ENCODE results near the gene RBMS1. TPM values are rescaled to one million over a fixed set of nuclear protein-coding genes. Genes with fewer than 3 reads are reported as not detected.

The RBMS1 gene
- total RNA-seq, 3 donors from 2014 or later, result 9.7 to 58.3 (median 21.6) TPM

DNA sequence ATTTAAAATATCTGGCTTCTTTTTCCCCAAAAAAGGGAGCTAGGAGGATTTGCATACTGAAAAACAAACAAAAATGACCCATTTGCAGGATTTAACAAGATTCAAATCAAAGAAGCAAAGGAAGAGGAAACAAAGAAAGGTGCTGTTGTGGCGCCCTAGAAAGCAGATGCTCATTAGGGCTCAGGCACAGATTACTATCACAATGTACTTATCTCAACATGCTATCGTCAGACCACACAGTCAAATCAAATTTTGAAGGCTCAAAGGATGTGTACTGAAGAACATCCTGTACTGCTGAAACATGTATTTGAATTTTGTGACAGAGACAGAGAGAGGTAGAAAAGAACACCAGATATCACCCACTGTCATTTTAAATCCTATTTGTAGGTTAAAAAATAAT is 10.9 kb downstream of the RBMS1 start:
- no peak for DNase-seq

DNA sequence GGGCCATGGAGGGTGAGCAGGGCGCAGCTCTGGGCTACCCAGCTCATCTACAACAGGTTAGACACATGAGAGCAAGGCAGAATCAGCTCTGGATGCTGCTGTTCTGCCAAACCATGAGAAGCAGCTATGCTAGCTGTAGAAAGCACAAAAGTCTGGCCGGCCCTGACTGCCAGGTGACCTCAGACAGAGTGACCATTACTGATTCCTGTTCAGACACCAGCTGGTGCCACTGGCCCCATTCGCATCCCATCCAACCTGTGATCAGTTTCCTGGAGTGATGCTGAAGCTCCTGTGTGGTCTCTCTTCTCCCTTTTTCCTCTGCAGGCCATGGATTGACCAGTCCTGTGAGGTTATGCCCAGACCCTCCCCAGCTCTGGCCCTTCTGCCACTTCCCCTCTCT is 14.3 kb downstream of the RBMS1 start:
- Histone ChIP-seq H3K36me3 (ENCODE audit: low read depth) (no peaks in the 10 kb centered on the region), H3K9me3 (no peaks in the 10 kb centered on the region), H3K4me3 (no peak overlapping the region), H3K4me1 (ENCODE audit: low read depth) (no peaks in the 10 kb centered on the region)
- TF ChIP-seq, protein P1, sequence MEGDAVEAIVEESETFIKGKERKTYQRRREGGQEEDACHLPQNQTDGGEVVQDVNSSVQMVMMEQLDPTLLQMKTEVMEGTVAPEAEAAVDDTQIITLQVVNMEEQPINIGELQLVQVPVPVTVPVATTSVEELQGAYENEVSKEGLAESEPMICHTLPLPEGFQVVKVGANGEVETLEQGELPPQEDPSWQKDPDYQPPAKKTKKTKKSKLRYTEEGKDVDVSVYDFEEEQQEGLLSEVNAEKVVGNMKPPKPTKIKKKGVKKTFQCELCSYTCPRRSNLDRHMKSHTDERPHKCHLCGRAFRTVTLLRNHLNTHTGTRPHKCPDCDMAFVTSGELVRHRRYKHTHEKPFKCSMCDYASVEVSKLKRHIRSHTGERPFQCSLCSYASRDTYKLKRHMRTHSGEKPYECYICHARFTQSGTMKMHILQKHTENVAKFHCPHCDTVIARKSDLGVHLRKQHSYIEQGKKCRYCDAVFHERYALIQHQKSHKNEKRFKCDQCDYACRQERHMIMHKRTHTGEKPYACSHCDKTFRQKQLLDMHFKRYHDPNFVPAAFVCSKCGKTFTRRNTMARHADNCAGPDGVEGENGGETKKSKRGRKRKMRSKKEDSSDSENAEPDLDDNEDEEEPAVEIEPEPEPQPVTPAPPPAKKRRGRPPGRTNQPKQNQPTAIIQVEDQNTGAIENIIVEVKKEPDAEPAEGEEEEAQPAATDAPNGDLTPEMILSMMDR (IDR thresholded peaks at IDR 0.05), result no peak
- intact Hi-C loops (cut with DNase I, micrococcal nuclease), result no loop called here
- DNase-seq, result no peak
- no peak for ATAC-seq

More for the DNA sequence above, 10.9 kb downstream of the RBMS1 start:
- Histone ChIP-seq H3K36me3 (ENCODE audit: low read depth) (no peaks in the 10 kb centered on the region), H3K9me3 (no peaks in the 10 kb centered on the region), H3K4me1 (ENCODE audit: low read depth) (no peaks in the 10 kb centered on the region), H3K4me3 (no peak overlapping the region)
- ATAC-seq, result peak; percentile 73
- intact Hi-C loops (cut with DNase I, micrococcal nuclease), result no loop called here
- TF ChIP-seq, protein P1 (IDR thresholded peaks at IDR 0.05), result no peak

DNA sequence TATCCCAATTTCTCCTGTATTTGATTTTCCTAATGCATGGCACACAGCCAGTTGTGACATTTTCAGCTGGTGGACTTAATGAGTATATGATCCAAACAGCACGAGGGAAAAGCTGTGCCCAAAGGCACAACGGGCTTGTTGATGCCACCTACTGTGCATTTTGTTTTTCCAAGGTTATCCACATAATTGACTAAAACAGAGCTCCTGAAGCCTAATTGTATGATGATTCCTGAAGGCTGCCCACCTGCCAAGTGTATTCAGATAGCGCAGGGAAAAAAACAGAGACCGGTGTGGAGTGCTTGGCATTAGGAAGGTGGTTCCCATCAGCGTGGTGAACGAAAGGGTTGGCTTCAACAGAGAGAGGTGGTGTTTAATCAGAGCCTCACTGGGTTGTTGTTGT is 14.9 kb downstream of the RBMS1 start:
- no peak for DNase-seq
- ATAC-seq, result no peak
- Histone ChIP-seq H3K4me3 (no peak overlapping the region), H3K36me3 (ENCODE audit: low read depth) (no peaks in the 10 kb centered on the region), H3K4me1 (ENCODE audit: low read depth) (no peaks in the 10 kb centered on the region), H3K9me3 (no peaks in the 10 kb centered on the region)
- TF ChIP-seq, protein P1 (IDR thresholded peaks at IDR 0.05), result no peak
- intact Hi-C loops (cut with DNase I, micrococcal nuclease), result no loop called here

DNA sequence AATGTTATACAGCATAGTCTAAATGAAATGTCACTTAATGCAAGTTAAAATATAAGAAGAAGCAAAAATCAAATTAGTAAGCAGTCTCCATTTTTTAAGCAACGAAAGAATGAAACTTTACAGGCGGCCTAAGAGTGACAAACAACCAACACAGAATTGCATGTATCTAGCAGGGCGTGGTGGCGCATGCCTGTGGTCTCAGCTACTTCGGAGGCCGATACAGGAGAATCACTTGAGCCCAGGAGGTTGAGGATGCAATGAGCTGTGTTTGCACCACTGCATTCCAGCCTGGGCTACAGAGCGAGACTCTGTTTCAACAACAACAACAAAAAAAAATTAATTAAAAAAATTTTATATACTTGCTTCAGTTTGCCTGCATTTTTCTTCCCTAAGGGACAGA is 16.6 kb downstream of the RBMS1 start:
- no peak for DNase-seq
- no peak for ATAC-seq
- intact Hi-C loops (cut with DNase I, micrococcal nuclease), result no loop called here
- Histone ChIP-seq H3K9me3 (no peaks in the 10 kb centered on the region), H3K4me3 (no peak overlapping the region), H3K36me3 (ENCODE audit: low read depth) (no peaks in the 10 kb centered on the region), H3K4me1 (ENCODE audit: low read depth) (peaks cover 7% of the 10 kb centered on the region)
- TF ChIP-seq, protein P1 (IDR thresholded peaks at IDR 0.05), result no peak

DNA sequence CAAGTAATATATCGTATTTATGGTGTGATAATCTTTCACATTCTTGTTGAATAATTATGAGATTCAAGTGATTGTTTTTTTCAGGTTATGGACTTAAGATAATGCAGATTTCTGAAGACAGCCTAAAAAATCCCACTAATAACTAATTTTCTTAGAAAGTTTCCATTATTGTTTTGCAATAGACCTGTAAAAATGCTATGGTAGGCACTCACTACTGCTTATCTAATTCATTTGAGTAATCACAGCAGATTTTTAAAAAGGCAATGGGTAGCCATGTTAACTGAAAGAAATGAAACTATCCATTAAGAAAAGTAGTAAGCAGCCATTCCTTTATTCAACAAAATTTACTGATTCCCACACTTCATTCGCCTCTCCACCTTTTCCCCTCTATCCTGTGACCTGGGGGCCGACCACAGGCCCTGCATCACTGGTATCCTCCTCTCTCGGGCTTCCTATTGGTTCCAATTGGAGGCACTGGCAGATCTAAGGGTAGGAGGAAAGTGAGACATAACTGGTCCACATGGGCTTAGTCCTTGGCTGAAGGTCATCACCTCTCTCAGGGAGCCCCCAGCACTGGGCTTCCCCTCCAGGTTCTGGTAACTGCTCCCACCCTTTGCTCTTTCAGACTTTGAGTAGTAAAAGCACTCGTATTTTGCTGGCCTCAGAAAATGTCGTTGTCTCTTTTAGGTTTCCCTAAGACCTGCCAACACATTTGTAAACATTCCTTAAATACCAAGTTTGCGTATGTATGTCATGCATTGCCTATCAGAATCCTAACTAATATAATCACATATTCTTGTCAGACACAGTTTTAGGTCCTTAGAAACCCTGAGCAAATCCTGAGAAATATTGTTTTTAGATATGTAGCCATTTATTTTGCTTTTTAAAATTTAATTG is 18.5 kb downstream of the RBMS1 start:
- TF ChIP-seq, protein P1 (IDR thresholded peaks at IDR 0.05), result no peak
- Histone ChIP-seq H3K4me3 (no peak overlapping the region), H3K4me1 (ENCODE audit: low read depth) (peaks cover 7% of the 10 kb centered on the region), H3K36me3 (ENCODE audit: low read depth) (no peaks in the 10 kb centered on the region), H3K9me3 (no peaks in the 10 kb centered on the region)
- DNase-seq, result no peak
- intact Hi-C loops (cut with DNase I, micrococcal nuclease), result no loop called here
- ATAC-seq, result no peak

Measured in mucosa of descending colon (tissue), 3 donors.